Lung (tissue), 12 donors: ENCODE results near the gene ANTXR1. TPM values are rescaled to one million over a fixed set of nuclear protein-coding genes. Genes with fewer than 3 reads are reported as not detected.
"Not testable (repeated sequence)": the region's sequence is repeated elsewhere in the genome, so short reads cannot be mapped to it uniquely, and the experiment has no call there.

Source experiments
- ATAC-seq: fragments of 200-7000 bp; cut with Tn5 transposase; one replicate; pipeline ENCODE4 v1.9.1; 2020; ENCODE audit warnings: moderate number of reproducible peaks; ENCODE audit not compliant: insufficient read depth, low FRiP score
- DNase-seq, 3 donors: peaks; one replicate each; pipeline ENCODE4 v3.0.0-alpha.2; 2013 to 2017
- H3K27ac ChIP-seq, 2 donors: one replicate each; pipeline ENCODE4 v1.5.1; 2013; ENCODE audit warnings: mild to moderate bottlenecking in 2 of 2, moderate library complexity in 2 of 2, control low read depth in 1 of 2, inconsistent platforms in 1 of 2, low read depth in 1 of 2, low read length in 1 of 2
- H3K27me3 ChIP-seq, 3 donors: one replicate each; pipeline ENCODE4 v1.5.1; 2013; ENCODE audit warnings: low read length in 2 of 3; ENCODE audit not compliant: control insufficient read depth in 3 of 3, insufficient read depth in 3 of 3
- H3K36me3 ChIP-seq, 4 donors: one replicate each; pipeline ENCODE4 v1.5.1; 2013; ENCODE audit warnings: low read length in 4 of 4, mild to moderate bottlenecking in 1 of 4, moderate library complexity in 1 of 4; ENCODE audit not compliant: control insufficient read depth in 4 of 4, insufficient read depth in 4 of 4
- H3K4me1 ChIP-seq, 5 donors: one replicate each; pipeline ENCODE4 v1.5.1; 2013; ENCODE audit warnings: low read length in 5 of 5, mild to moderate bottlenecking in 2 of 5, moderate library complexity in 1 of 5; ENCODE audit not compliant: control insufficient read depth in 5 of 5, insufficient read depth in 5 of 5
- H3K4me3 ChIP-seq: one replicate; pipeline ENCODE4 v1.5.1; 2013; ENCODE audit warnings: mild to moderate bottlenecking, control low read depth, moderate library complexity
- H3K9ac ChIP-seq, 2 donors: one replicate each; pipeline ENCODE4 v1.5.1; 2013; ENCODE audit warnings: low read length in 2 of 2, control low read depth in 1 of 2; ENCODE audit not compliant: insufficient read depth in 1 of 2
- H3K9me3 ChIP-seq, 4 donors: one replicate each; pipeline ENCODE4 v1.5.1; 2013; ENCODE audit warnings: low read length in 3 of 4, mild to moderate bottlenecking in 1 of 4, moderate library complexity in 1 of 4; ENCODE audit not compliant: control insufficient read depth in 4 of 4, insufficient read depth in 3 of 4
- WGBS, 2 donors: extraction: QIAGEN DNeasy Blood & Tissue Kit; methylation state at CpG; one replicate each; pipeline ENCODE4 v1.1.7; 2013; 5-methylcytosine and 5-hydroxymethylcytosine counted together
- polyA plus RNA-seq, 2 donors: library from polyadenylated mRNA; stranded (reverse); fragments of 200-250 nt; gene quantifications; one replicate each; pipeline ENCODE4 v1.2.1, GENCODE V29; 2013
- total RNA-seq, 2 donors: library from RNA; depleted of rRNA in 1 of 2; stranded (reverse); fragments of >200 nt in 1 of 2; gene quantifications; one replicate each; pipeline ENCODE4 v1.2.1, GENCODE V29; 2014 to 2021
- TF ChIP-seq, protein P1 (sequence below): IDR thresholded peaks from 2 replicates; pipeline ENCODE4 v1.5.1; 2012; ENCODE audit warnings: mild to moderate bottlenecking; ENCODE audit errors: control extremely low read depth, extremely low read depth
- donor health status: control.
- donor health status: control.
- donor health status: Bipolar disorder and iron deficiency.
- donor health status: healthy.
- donor health status: DM: yes; HTN: yes; CAD: no.

ANTXR1 gene
- total and polyA plus RNA-seq, 4 donors = 13.4 to 81.0 (median 34.8) TPM

DNA sequence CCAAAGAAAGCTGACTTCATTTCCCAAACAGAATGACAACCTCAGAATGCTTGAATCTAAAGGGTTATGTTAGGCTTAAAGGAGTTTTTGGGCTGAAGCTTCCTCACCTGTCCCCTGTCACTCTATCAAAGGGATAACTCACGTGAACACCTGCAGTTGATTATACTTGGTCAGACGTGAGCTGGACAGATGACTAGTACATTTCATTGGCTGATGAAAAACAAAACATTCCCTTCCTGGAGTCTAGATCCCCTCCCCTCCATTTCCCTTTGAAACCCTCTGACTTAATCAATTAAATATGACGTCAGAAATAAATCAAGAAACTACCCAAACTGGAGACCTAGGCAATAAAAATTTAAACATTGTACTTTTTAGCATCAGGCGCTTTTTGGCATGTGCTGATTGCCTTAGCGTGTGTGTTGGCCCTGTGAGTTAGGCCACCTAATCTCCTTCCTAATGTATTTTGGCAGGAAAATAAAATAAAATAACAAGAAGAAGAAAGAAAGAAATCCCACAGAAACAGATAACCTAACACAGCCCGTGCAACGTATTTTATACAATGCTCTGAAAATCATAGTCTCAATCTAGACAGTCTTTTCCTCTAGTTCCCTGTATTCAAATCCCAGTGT is 159.0 kb downstream of the ANTXR1 start:
- Histone ChIP-seq H3K4me1 (peaks cover 0 to 30% (median 8%) of the 10 kb centered on the region in 5 donors), H3K27me3 (no peaks in the 10 kb centered on the region), H3K36me3 (peaks cover 0 to 5% (median 3%) of the 10 kb centered on the region in 4 donors), H3K4me3 (no peak overlapping the region), H3K9ac (no peak overlapping the region), H3K27ac (no peak overlapping the region), H3K9me3 (no peaks in the 10 kb centered on the region)
- 80 to 90% methylated on average over 7 of the region's 7 CpGs for WGBS, 2 donors
- DNase-seq = no peak
- TF ChIP-seq, protein P1, sequence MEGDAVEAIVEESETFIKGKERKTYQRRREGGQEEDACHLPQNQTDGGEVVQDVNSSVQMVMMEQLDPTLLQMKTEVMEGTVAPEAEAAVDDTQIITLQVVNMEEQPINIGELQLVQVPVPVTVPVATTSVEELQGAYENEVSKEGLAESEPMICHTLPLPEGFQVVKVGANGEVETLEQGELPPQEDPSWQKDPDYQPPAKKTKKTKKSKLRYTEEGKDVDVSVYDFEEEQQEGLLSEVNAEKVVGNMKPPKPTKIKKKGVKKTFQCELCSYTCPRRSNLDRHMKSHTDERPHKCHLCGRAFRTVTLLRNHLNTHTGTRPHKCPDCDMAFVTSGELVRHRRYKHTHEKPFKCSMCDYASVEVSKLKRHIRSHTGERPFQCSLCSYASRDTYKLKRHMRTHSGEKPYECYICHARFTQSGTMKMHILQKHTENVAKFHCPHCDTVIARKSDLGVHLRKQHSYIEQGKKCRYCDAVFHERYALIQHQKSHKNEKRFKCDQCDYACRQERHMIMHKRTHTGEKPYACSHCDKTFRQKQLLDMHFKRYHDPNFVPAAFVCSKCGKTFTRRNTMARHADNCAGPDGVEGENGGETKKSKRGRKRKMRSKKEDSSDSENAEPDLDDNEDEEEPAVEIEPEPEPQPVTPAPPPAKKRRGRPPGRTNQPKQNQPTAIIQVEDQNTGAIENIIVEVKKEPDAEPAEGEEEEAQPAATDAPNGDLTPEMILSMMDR = no peak
- no peak for ATAC-seq

DNA sequence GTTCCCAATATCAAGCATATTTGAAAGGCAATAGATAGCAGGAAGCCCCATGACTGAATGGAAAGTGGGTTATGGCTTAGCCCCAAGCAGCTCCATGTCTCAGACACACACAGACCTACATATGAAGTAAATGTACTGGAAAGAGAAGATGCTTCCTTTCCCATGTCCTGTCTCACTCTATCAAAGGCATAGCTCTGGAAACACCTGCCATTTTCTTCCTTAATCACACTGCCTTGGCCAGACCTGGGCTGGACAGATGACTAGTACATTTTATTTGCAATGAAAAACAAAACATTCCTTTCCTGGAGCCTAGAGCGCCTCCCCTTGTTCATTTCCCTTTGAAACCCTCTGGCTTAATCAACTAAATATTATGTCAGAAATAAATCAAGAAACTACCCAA is 160.7 kb downstream of the ANTXR1 start:
- DNase-seq = no peak
- Histone ChIP-seq H3K27ac (peak overlapping the region in 1 of 2 donors; percentile 34), H3K4me1 (peaks cover 0 to 46% (median 11%) of the 10 kb centered on the region in 5 donors), H3K9ac (no peak overlapping the region), H3K4me3 (no peak overlapping the region), H3K36me3 (peaks cover 0 to 5% (median 1%) of the 10 kb centered on the region in 4 donors), H3K27me3 (no peaks in the 10 kb centered on the region), H3K9me3 (no peaks in the 10 kb centered on the region)
- WGBS, 2 donors = 85 to 86% methylated on average over 1 of the region's 1 CpG
- TF ChIP-seq, protein P1 = no peak
- no peak for ATAC-seq

DNA sequence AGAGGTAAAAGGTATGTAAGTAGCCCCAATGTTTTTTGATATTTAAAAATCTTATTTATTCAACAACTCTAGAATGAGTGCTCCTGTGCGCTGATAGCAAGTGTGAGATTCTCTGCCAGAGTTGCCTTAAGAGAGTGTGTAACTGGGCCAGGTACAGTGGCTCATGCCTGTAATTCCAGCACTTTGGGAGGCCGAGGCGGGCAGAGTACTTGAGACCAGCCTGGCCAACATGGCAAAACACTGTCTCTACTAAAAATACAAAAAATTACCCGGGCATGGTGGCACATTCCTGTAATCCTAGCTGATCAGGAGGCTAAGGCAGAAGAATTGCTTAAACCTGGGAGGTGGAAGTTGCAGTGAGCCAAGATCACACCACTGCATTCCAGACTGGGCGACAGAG is 161.2 kb downstream of the ANTXR1 start:
- DNase-seq, ATAC-seq, H3K27ac ChIP-seq, H3K4me3 ChIP-seq, H3K36me3 ChIP-seq, H3K9me3 ChIP-seq, H3K9ac ChIP-seq, H3K27me3 ChIP-seq: not testable (repeated sequence)
- peaks cover 0 to 50% (median 11%) of the 10 kb centered on the region in 5 donors for H3K4me1 ChIP-seq
- 84 to 91% methylated on average over 5 of the region's 5 CpGs for WGBS, 2 donors

DNA sequence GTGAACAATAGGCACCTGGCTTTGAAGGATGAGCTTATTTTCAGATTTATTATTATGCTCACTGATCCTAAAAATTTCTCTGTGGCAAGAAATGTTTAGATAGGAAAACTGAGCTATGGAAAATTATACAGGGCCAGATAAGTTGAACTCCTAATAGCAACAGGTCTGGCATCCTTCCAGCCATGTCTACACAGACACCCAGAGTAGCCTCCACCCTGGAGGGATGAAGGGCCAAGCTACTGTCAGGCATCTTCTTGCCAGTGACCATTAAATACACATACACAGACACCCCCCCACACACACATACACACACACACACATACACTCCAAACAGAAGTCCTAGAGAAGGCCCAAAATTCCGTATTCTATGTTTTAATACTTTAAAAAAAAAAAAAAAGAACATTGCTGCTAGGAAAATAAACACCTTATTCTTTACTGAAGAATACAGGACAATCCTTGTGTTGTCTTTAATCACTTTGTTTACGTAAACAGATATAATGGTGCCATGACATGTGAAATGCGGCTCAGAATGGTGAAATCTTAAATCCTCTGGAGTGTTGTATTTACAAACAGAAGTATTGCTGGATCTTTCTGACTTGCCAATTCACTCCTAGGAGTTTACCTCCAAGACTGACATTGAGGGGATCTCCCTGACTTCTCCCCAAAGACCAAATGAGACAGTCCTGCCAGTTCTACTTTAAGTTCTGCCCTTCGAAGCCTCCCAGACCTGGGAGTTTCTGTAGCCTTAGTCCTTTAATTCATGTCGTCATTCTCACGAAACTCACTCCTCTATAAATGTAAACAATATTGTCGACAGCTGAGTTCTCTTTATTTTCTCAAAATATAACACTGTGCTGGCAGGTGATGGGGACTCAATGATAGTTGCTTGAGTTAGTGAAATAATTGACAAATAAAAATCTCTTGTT is 163.1 kb downstream of the ANTXR1 start:
- Histone ChIP-seq H3K4me3 (no peak overlapping the region), H3K27ac (peak overlapping the region in 1 of 2 donors; percentile 75), H3K9me3 (no peaks in the 10 kb centered on the region), H3K9ac (no peak overlapping the region), H3K27me3 (no peaks in the 10 kb centered on the region), H3K4me1 (peaks cover 0 to 58% (median 13%) of the 10 kb centered on the region in 5 donors), H3K36me3 (peaks cover 0 to 5% (median 0%) of the 10 kb centered on the region in 4 donors)
- TF ChIP-seq, protein P1 = no peak
- ATAC-seq = no peak
- WGBS, 2 donors = 75 to 81% methylated on average over 7 of the region's 7 CpGs
- peak; percentile 46 to 80 (median 59) for DNase-seq
